ENCODE measurements around the gene COL8A1.

DNA sequence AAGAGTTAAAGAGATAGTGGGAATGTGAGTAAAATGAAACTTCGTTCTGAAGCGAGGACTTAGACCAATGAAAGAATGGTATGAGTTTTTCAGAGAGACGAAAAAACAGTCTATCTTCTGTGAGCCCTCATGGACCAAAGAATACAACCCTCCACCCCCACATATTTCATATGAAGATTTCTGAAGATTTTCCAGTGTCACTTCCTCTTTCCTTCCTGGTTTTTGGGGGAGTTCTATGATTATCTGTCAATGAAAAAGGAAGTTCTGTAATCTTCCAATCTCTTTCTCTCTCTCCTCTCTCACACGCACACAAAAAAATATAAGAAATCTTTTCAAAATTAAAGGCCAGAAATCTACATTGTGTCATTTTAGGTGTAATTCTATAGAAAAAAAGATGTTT lies 206.9 kb downstream of the COL8A1 start:
- TF ChIP-seq, protein P1, sequence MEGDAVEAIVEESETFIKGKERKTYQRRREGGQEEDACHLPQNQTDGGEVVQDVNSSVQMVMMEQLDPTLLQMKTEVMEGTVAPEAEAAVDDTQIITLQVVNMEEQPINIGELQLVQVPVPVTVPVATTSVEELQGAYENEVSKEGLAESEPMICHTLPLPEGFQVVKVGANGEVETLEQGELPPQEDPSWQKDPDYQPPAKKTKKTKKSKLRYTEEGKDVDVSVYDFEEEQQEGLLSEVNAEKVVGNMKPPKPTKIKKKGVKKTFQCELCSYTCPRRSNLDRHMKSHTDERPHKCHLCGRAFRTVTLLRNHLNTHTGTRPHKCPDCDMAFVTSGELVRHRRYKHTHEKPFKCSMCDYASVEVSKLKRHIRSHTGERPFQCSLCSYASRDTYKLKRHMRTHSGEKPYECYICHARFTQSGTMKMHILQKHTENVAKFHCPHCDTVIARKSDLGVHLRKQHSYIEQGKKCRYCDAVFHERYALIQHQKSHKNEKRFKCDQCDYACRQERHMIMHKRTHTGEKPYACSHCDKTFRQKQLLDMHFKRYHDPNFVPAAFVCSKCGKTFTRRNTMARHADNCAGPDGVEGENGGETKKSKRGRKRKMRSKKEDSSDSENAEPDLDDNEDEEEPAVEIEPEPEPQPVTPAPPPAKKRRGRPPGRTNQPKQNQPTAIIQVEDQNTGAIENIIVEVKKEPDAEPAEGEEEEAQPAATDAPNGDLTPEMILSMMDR (IDR thresholded peaks at IDR 0.05): no peak
- no peak for TF ChIP-seq POLR2A (IDR thresholded peaks at IDR 0.05)
